HUES6 (cell line): ENCODE results near the gene MBNL1.

Experiments
- H3K27ac ChIP-seq: 2 replicates; pipeline ENCODE4 v1.7.0; 2013; ENCODE audit warnings: low read depth, mild to moderate bottlenecking, low read length, inconsistent platforms
- H3K27me3 ChIP-seq: 2 replicates; pipeline ENCODE4 v1.6.1; 2013; ENCODE audit warnings: low read length; ENCODE audit not compliant: control insufficient read depth, insufficient read depth
- H3K36me3 ChIP-seq: 2 replicates; pipeline ENCODE4 v1.6.1; 2013; ENCODE audit warnings: low read length; ENCODE audit not compliant: control insufficient read depth, insufficient read depth
- H3K4me1 ChIP-seq: 2 replicates; pipeline ENCODE4 v1.6.1; 2013; ENCODE audit warnings: low read length; ENCODE audit not compliant: control insufficient read depth, insufficient read depth
- H3K4me3 ChIP-seq: 2 replicates; pipeline ENCODE4 v1.5.1; 2013; ENCODE audit warnings: low read depth, low read length
- H3K9ac ChIP-seq: one replicate; pipeline ENCODE4 v1.6.1; 2013; ENCODE audit warnings: mild to moderate bottlenecking, low read length
- H3K9me3 ChIP-seq: 2 replicates; pipeline ENCODE4 v1.6.1; 2013; ENCODE audit warnings: low read depth, low read length; ENCODE audit not compliant: control insufficient read depth, insufficient read depth

Gene MBNL1

DNA sequence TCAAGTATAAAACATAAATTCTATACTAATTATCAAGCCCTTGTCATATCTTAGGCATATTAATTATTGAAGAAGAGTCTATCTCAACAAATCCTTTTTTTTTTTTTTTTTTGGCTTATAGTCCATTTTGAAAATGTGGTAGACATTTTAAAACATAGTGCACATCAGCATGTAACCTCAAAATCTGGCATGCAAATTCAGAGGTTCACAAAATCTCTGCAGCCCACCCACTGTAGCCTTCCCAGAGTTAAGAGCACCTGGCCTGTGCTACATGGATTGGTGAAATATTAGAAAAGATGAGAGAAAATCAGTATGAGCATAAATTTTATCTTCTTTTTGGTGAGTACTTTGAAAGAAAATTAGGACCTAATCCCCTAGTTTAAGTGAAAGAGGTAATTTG lies 84.8 kb downstream of the MBNL1 start:
- Histone ChIP-seq H3K9ac (no peak overlapping the region), H3K9me3 (no peaks in the 10 kb centered on the region), H3K36me3 (no peaks in the 10 kb centered on the region), H3K27ac (no peak overlapping the region), H3K4me1 (peaks cover 12% of the 10 kb centered on the region), H3K4me3 (no peak overlapping the region), H3K27me3 (no peaks in the 10 kb centered on the region)

DNA sequence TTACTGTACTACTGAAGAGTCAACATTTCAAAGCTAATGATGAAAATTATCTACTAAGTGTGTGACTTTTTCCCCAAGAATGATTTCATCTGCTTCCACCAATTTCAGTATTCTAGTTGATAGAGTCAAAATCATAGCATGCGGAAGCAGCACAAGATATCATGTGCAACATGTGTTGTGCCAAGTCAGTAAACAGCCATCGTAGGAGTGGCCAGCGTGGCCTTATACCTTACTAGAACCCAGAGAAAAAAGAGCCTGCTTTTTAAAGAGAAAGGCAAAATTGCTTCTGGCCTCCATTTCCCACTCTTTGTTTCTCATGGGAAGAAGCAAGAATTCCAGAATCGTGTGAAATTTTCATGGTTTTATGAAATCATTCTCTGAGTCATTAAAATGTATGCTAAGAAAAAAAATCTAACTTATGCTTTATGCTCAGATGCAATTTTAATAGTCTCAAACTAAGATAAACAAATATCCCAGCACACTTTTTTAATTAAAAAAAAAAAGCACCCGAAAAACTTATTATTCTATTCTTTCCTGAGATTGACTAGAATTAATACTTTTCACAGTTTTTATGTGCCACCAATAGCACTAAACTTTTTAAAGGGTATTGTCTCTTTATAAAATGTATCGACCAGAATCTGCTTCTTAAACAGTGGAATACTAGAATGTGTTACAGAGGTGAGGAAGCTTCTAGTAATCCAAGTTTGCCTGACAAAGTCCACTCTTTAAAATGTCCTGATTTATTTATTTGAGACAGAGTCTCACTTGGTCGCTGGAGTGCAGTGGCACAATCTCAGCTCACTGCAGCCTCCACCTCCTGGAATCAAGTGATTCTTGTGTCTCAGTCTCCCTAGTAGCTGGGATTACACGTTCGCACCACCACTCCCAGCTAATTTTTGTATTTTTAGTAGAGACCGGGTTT lies 87.3 kb downstream of the MBNL1 start:
- no peaks in the 10 kb centered on the region for H3K36me3 ChIP-seq
- H3K27ac ChIP-seq, result no peak overlapping the region
- no peaks in the 10 kb centered on the region for H3K4me1 ChIP-seq
- no peak overlapping the region for H3K4me3 ChIP-seq
- no peak overlapping the region for H3K9ac ChIP-seq
- no peaks in the 10 kb centered on the region for H3K9me3 ChIP-seq
- H3K27me3 ChIP-seq, result no peaks in the 10 kb centered on the region

DNA sequence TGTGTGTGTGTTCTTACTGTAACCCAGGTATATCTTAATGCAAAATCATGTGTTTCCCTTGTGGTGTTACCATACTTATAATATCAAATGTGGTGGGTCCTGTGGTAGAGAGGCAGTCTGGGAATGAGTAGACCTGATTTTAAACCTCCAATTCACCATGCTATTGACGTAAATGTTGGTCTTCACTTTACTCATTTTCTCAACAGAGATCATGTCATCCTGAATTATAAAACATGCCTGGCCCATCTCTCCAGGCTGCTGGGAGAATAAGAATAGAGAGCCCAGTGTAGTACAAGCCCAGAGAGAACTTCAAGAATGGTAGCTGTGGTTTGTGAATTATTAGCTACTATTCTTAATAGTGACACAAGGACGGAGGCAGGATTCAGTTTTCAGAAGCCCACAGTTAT lies 88.1 kb downstream of the MBNL1 start:
- H3K9me3 ChIP-seq, result no peaks in the 10 kb centered on the region
- H3K9ac ChIP-seq, result no peak overlapping the region
- no peak overlapping the region for H3K27ac ChIP-seq
- no peaks in the 10 kb centered on the region for H3K36me3 ChIP-seq
- no peaks in the 10 kb centered on the region for H3K4me1 ChIP-seq
- H3K27me3 ChIP-seq, result no peaks in the 10 kb centered on the region
- no peak overlapping the region for H3K4me3 ChIP-seq

DNA sequence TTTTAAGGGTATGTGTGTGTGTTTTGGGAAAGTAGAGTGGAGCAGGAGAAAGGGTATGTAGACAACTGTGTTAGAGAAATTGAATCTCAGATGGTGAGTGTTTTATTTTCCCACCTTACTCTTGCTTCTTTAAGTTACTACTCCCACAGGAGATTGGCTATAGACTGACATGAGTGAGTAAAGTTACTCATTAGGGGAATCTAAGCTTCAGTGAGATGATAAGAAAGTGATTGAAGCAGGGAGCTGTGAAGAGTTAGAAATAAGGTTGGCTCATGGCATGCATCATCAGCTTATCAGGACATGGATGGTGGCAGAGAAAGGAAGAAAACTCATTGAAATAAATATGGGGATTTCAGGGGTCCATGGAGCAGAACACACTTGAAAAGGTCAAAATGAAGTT lies 88.9 kb downstream of the MBNL1 start:
- no peak overlapping the region for H3K4me3 ChIP-seq
- H3K36me3 ChIP-seq, result no peaks in the 10 kb centered on the region
- no peaks in the 10 kb centered on the region for H3K9me3 ChIP-seq
- no peak overlapping the region for H3K27ac ChIP-seq
- H3K27me3 ChIP-seq, result no peaks in the 10 kb centered on the region
- H3K9ac ChIP-seq, result no peak overlapping the region
- no peaks in the 10 kb centered on the region; the same call in 1 of the 2 replicates for H3K4me1 ChIP-seq

DNA sequence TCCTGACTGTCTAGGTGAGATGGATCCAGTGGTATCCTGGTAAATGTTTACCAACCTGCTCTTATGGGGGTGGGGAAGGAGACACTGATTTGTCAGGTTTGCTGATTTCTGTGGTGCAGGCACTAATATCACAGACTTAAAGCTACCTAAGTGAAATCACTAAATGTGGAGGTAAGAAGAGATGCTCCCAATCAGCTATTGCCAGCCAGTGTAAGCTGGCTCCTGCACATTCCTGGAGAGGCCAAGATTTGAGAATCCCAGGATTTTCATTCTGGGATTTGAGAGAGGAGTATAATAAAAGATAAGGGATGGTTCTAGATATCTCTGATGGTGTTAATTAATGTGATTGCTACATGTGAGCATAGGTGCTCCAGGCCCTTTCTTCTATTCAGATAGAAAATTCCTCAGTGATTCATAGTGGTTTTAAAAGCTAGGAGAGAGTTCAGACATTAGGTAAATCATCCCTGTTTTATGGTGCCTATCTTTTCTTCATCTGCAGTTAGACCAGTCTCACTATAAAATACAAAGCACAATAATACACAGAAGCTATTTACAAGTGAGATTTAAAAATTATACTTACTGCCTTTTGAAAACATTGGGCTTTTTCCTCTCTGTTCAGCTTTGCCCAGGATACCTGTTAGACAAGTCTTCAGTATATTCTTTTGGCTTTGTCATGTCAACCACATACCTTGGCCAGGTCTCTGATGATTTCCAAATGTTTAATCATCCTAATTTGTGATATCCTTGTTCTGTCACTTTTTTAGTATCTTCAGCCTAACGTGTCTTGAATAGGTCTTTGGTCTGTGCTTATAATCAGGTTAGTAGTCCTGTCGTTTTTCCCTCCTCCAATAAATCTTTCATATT lies 90.9 kb downstream of the MBNL1 start:
- Histone ChIP-seq H3K4me1 (no peaks in the 10 kb centered on the region; the same call in 1 of the 2 replicates), H3K27ac (no peak overlapping the region), H3K9ac (no peak overlapping the region), H3K9me3 (no peaks in the 10 kb centered on the region), H3K36me3 (no peaks in the 10 kb centered on the region), H3K27me3 (no peaks in the 10 kb centered on the region), H3K4me3 (no peak overlapping the region)

DNA sequence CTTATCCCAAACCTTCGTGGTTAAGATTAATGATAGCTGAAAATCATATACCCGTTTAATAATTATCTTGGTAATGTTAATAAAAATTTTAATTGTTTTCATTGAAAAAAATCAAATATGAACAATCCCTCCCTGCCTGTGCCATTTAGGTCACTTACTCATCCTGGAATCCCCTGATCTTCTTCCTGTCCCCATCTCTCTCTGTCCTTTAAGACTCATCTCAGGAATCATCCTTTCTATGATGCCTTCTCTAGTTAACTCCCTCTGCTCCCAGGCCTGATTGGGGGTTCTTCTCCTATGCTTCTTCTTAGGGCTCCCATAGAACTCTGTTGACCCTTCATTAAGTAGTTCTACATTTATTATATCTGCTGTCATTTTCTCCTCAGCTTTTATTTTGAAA lies 91.6 kb downstream of the MBNL1 start:
- Histone ChIP-seq H3K9me3 (no peaks in the 10 kb centered on the region), H3K9ac (no peak overlapping the region), H3K27ac (no peak overlapping the region), H3K36me3 (no peaks in the 10 kb centered on the region), H3K4me3 (no peak overlapping the region), H3K4me1 (no peaks in the 10 kb centered on the region; the same call in 1 of the 2 replicates), H3K27me3 (no peaks in the 10 kb centered on the region)

DNA sequence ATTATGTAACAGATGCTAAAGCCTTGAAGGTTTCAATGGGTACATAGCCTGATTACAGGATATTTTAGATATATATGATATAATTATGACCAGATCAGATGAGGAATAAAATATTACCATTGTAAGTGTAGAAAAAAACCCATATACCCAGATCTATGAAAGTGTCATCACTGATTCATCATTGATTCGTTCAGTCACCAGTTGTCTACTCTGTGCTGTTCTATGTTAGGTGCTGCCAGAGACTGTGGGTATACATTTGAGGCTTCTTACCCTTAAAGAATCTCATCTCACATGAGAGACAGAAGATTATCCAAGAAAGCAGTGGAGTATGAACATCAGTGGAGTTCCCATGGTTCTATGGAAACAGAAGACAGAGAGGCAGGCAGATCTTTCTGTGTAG lies 92.2 kb downstream of the MBNL1 start:
- H3K4me1 ChIP-seq, result peaks cover 4% of the 10 kb centered on the region; the same call in 1 of the 2 replicates

DNA sequence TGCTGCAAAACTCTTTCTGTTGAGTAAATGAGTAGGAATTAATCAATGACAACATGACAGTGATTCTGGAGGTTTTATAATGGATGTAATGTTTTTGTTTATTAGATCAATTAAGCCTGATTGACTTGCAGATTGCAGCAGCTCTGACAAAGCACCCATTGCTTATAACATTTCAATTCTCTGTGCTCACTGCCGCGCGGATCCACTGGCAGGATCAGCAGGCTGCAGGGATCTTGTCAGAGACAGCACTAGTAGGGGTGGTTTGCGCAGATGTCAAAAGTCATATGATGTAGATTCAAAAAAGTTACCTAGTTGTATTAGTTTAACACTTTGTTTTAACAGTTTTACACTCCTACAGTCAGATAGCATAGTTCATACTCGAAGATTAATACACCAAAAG lies 93.4 kb downstream of the MBNL1 start:
- Histone ChIP-seq H3K36me3 (no peaks in the 10 kb centered on the region), H3K4me1 (peaks cover 8% of the 10 kb centered on the region; the same call in 1 of the 2 replicates), H3K27me3 (no peaks in the 10 kb centered on the region)

More for the DNA sequence above, 92.2 kb downstream of the MBNL1 start:
- H3K9me3 ChIP-seq, result no peaks in the 10 kb centered on the region
- H3K27ac ChIP-seq, result no peak overlapping the region
- no peaks in the 10 kb centered on the region for H3K36me3 ChIP-seq
- H3K9ac ChIP-seq, result no peak overlapping the region
- H3K4me3 ChIP-seq, result no peak overlapping the region
- H3K27me3 ChIP-seq, result no peaks in the 10 kb centered on the region

DNA sequence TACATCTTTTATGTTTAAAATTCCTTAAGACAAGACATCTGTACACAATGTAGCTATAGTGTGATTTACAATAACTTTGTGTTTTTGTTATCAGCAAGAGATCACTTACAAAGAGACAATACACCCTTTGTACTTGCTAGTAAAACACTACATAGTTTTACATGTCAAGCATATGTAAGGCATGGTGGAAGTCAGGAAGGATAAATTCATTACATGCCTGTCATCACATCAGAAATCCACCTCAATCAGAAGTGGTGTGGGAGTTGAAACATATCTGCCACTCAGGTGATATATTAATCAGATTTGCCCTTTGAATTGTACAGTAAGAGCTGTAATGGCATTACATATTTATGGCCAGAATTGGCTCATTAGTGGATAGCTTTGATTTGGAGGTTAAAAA lies 95.5 kb downstream of the MBNL1 start:
- peaks cover 8% of the 10 kb centered on the region; the same call in 1 of the 2 replicates for H3K4me1 ChIP-seq
- H3K27ac ChIP-seq, result no peak overlapping the region
- no peaks in the 10 kb centered on the region for H3K36me3 ChIP-seq
- H3K9ac ChIP-seq, result no peak overlapping the region
- H3K9me3 ChIP-seq, result no peaks in the 10 kb centered on the region
- no peaks in the 10 kb centered on the region for H3K27me3 ChIP-seq
- H3K4me3 ChIP-seq, result no peak overlapping the region

More for the DNA sequence above, 93.4 kb downstream of the MBNL1 start:
- Histone ChIP-seq H3K4me3 (no peak overlapping the region), H3K27ac (no peak overlapping the region), H3K9me3 (no peaks in the 10 kb centered on the region), H3K9ac (no peak overlapping the region)

DNA sequence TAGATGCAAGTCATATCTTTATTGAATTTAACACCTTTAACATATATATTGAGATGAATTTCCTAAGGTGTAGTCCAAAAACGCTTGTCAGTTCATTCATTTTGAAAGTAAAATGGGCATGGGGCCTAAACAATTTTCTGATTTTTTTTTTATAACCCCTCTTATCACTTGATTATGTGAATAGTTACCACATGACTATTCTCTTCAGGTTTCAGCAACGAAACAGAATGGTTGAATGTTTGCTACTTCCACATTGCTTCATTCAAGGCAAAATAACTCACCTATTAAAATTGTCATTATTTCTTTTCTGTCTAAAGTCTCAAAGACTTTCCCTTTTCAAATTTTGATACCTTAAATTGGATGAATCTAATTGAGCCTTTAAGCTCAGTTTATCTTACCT lies 96.4 kb downstream of the MBNL1 start:
- no peaks in the 10 kb centered on the region for H3K36me3 ChIP-seq
- H3K9ac ChIP-seq, result no peak overlapping the region
- no peaks in the 10 kb centered on the region for H3K9me3 ChIP-seq
- no peaks in the 10 kb centered on the region for H3K27me3 ChIP-seq
- H3K4me1 ChIP-seq, result peaks cover 8% of the 10 kb centered on the region; the same call in 1 of the 2 replicates
- H3K4me3 ChIP-seq, result no peak overlapping the region
- H3K27ac ChIP-seq, result no peak overlapping the region
